Activated CD4-positive, alpha-beta T cell treated with anti-CD3 and anti-CD28 coated beads for 1 hour (primary cell): ENCODE measurements around the gene DOCK8.
"Not testable (repeated sequence)": the region's sequence is repeated elsewhere in the genome, so short reads cannot be mapped to it uniquely, and the experiment has no call there.

Experiments
- DNase-seq: peaks from one replicate; pipeline ENCODE4 v3.0.0-alpha.2; 2020

The DOCK8 gene

DNA sequence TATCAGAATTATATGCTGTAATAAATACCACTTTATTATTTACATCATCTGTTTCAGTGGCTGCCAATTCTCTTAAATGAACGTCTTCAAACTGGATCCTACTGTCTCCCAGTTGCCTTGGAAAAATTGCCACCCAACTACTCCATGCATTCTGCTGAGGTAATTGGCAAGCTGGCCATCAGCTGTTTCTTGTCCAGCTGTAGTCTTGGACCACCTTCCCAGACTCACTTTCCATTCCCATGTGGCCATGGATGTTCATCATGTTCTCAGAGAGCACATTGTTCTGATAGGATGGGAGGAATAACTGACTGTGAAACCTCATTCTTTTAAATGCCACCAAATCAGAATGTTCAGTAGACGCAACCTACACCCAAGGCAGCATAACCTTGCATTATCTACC is 157.5 kb downstream of the DOCK8 start:
- no peak for DNase-seq

DNA sequence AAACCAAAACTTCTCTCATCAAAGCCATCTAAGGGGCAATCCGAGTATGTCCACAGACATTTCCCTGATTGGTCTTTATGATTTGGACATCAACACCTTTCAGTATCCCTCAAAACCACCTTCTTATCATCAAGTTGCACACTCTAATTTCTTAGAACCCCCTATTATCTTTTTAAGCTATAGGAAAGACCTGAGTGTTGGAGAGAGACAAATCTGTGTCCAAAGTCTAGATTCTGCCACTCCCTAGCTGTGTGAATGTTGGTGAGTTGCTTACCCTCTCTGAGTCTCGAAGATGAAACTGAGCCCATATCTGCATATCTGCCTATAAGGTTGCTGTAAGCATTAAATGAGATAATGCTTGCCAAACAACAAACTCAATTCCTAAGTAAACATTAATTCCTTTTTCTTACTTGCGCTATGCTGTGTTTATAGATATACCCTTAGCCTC is 159.1 kb downstream of the DOCK8 start:
- DNase-seq, result no peak

DNA sequence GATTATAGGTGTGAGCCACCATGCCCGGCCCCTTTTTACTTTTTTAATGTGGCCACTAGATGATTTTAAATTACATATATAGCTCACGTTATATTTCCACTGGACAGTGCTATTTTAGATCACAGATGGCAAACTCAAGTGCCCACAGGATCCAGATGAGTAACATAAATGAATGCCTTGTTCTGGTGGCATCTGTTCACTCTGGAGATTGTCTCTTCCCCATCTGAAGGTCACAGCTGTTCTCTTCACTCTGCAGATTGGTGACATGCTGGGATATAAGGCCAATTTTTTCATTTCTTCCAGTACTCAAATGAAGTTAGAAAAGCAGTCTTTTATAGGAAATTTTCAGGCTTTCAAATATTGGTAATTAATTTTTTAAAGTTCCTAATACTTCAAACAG is 160.1 kb downstream of the DOCK8 start:
- DNase-seq, result no peak

DNA sequence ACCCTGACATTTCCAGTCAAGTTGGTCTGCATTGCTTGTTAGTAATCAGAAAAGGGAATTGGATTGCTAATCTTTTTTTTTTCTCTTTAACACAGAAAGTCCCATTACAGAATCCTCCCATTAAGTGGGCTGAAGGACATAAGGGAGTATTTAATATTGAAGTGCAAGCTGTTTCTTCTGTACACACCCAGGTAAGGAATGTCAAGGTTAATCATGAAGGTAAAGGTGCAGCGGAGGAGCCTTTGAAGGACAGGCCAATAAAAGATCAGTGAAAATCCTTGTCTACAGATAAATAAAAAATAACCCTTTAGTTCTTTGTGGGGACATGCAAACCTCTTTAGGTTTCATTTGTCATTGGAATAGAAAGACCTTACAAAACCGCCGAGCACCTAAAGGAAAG is 161.4 kb downstream of the DOCK8 start:
- DNase-seq, result no peak

DNA sequence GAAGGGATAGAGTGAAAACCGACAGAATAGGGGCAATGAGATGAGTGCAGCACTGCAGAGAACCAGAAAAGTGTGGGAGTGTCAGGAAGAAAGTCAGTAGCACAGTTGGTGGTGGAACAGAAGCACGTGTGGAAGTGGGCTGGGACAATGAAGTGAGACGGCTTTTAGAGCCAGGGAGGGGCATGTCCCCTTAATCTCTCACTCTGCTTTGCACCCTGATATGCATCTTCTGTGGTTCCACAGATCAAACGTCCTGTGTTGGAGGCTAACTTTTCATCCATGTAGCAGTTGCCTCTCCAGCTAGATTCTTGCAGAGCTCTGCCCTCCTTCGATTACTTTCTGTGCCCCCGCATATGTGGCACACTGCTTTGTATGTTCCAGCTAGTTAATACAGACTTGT is 163.6 kb downstream of the DOCK8 start:
- no peak for DNase-seq

DNA sequence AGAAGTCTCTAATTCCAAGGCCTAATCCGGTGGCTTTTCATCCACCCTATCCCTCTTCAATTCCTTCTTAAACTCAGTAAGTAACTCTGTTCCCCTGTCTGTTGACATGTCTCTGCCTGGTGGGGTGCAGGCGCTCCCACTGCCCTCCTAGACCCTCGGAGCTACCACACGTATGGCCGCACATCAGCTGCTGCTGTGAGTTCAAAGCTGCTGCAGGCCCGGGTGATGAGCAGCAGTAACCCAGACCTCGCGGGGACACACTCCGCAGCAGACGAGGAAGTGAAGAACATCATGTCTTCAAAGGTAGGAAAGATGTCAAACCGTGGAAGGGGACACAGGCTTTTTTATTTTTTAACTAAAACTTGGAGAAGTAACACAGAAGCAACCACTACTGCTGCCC is 167.7 kb downstream of the DOCK8 start:
- no peak for DNase-seq

DNA sequence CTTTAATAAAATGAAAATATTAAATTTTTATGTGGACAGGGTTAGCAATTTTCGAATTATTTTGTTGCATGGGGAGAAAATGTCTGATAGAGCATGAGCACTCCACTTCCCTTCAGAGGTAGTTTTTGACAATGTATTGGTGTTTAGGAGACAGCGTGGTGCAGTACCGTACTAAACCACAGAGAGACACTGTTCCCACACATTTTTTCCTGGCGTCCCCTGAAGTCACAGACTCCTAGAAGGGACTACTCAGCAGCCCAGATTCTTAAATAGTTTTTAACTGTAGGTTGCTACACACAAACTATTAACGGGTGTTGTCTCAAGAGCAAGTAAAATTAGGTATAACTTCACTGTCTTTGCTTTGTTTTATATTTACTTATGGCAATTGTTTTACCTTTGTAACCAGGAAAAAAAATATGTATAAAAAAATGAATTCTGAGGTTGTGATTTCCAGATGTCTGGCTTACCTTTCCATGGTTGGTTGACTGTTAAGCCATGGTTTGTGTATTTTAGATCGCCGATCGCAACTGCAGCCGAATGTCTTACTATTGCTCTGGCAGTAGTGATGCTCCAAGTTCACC is 171.2 kb downstream of the DOCK8 start:
- no peak for DNase-seq

DNA sequence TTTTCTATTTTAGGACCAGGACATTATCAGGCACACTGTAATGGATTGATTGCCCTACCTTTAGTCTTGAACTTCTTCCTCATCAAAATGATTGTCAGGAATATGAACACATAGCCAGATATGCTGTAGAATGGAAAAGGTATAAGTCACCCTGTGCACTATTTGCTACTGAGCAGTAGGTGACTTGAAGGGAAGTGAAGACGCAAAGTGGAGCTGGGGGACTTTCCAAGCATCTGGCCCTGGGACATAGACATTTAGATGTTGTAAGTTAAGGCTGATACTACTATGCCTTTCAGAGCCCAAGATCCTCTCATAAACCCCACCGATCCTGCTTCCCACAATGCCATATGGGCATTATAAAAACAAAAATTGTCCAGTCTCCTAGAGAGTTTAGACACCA is 174.5 kb downstream of the DOCK8 start:
- no peak for DNase-seq

DNA sequence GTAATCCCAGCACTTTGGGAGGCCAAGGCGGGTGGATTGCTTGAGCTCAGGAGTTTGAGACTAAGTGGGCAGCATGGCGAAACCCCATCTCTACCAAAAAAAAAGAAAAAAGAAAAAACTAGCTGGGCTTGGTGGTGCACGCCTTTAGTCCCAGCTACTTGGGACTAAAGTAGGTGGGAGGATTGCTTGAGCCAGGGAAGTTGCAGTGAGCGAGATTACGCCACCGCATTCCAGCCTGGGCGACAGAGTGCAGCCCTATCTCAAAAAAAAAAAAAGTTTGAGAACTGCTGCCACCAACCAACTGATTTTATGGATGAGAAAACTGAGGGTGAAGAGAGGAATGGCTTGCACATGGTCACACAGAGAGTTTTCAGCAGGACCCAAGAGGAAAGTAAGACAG is 175.1 kb downstream of the DOCK8 start:
- no peak for DNase-seq

DNA sequence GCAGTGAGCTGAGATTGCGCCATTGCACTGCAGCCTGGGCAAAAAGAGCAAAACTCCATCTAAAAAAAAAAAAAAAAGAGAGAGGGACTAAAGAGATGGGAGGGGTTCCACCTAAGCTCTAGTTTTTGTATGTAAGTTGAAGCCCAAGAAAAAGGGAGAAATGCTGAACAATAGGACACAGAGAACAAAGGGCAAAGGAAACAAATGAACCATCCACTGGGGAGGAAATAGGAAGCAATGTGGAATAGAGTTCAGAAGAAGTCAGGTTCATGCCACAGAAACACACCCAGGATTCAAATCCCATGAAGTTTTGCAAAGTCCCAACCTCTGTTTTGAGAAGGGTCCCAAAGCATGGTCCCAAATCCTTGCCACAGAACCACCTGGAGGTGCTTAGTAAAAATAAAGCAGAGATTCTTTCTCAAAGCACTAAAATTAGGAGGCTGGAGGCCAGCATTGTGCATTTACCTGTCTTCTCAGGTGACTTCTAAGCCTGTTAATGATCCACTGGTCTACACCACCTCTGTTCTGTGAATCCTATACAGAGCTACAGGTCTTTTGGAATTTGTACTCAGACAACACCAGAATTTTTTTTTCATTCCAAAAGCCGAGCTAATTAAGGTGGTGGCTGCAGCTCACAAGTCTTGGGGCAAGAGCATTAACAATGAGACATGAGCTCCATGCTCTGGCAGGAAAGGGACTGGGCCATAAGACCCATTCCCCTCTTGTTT is 177.6 kb downstream of the DOCK8 start:
- no peak for DNase-seq

DNA sequence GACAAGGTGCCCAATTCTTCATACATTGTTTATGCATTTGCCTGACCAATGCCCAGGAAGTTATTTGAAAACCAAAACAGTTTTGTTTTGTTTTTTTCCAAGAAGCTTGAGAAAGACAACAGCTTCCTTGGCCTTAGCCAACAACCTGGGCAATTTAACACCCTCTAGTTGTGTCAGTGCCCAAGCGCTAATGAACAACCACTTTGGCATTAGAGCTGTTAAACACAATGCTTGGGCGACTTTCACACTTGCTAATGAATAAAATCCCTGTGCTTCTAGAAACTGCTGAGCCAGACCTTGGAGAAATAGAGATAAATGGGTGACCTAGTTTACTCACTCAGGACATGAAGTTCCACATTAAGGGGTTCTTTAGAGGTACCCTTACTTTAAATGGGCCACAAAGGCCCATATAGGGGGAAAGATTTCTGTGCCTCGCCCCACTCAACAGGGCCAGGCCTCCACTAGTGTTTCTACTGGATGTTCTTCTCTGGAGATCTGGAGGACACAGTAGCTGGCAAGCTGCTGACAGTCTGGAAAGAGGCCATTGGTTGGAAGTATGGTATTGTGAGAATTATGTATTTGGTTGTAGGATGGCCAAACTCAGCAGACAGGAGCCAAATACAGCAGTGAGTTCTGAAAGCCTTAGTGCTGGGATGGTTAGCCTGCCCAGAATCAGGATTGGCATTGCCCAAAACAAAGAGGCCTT is 179.8 kb downstream of the DOCK8 start:
- DNase-seq, result no peak

DNA sequence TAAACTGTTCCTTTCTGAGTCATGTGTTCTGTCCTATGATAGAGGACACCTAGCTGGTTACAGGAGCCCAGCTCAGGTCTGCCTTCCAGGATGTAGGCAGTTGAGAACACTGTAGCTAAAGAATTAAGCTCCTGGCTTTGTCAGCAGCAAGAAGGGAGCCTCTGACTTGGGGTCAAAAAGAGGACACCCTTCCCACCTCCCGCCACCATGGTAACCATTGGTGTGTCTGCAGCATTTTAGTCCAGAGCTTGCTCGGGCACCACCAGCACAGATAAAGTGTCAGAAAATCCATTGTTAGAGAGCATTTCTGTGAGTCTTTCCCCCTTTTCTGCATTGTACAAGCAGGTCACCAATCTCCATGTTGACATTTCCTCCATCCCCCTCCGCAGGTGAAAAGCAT is 181.7 kb downstream of the DOCK8 start:
- no peak for DNase-seq

DNA sequence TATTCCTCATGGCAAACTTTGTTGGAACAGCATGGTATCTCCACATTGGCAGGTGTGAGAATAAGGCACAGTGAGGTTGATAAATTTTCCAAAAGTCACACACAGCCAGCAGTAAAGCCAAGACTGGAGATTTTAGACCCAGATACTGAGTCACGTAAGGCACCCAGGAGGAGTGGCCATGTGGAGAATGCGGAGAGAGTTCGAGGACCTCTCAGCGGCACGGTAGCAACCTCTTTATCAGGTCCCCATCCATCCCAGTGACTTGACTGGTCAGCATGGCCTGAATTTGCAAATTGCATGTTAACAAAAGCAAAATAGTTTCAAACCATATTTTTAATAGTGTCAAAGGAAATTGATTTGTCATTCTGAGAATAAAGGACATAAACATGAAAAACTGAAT is 183.4 kb downstream of the DOCK8 start:
- DNase-seq, result no peak

DNA sequence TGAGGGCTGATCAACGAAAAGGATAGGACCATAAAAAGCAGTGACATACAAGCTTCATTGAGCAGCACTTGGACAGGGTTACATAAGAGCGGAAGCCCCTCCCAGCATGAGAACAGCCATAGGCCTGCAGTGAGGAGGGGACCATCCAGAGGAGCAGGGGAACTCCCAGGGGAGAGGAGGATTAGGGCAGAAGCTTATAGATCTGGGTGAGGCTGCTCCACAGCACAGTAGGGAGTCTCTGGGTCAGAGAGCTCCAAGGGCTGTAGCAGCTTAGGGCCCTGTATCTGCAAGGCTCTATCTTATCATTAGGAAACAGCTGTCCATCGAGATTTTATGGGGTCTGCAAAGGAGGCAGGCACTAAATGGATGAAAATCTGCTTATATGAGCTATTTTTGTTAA is 186.6 kb downstream of the DOCK8 start:
- DNase-seq, result no peak

DNA sequence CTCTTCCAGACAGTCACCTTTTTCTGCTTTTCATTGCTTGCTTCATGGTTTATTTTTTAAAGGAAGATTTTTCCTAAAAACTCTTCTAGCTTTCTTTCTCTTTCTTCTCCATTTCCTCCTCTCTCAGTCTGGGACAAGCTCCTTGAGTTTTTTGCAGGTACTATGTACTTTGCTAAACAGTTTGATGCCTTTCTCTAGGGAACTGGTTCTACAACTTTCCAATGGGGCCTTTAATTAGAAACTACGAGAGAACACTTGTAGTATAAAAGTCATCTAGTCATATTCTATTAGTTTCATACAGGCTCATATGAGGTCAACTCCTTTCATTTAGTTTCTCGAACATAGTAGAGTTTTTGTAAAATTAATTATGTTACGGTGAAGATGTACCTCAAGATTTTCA is 189.6 kb downstream of the DOCK8 start:
- DNase-seq, result no peak

DNA sequence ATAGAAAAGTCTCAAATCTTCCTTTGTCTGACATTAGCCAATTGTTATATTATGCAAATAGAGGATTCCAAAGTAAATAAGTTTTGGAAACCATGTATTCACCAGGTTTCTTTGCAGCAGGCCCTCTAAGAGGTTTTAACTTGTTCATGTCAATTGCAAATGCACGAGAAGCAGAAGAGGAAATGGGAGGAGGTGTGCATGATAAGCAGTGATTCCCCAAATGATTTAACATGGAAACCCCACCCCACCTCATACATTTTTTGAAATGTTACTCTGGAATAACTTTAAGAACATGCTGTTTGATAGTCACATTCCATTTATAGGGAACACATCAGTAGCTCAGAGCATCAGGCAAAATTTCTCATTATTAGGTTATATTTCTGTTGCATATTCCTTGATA is 190.7 kb downstream of the DOCK8 start:
- DNase-seq, result no peak

DNA sequence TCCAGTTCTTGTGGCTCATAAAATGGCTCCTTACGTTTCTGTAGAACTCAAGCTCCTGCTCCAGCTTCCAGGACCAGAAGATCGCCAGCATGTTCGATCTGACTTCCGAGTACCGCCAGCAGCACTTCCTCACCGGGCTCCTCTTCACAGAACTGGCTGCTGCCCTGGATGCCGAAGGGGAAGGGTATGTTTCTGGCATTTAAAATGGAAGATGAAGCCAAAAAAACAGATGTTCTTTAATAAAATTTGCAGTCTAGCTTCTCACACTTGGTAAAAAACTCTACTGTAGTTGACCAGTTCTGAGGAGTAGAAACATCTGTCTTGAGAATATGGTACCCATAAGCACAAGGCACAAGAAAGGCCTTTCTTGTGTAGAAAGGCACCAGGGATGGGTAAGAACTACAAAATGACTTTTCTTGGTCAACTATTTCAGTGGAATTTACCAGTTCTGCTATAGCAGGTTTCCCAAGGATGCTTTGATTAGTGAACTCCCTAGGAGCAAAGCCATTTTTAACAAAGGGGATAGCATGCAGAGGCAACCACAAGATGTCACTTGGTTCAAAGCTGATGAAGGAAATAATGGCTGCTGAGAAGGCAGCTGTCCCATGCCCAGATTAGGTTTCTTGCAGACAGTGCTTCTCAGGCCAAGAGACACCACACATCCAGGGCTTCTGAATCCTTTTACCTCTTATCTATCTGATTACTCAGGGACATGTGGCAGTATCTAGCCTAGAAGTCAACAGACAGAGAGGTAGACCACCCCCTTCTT is 192.4 kb downstream of the DOCK8 start:
- no peak for DNase-seq

DNA sequence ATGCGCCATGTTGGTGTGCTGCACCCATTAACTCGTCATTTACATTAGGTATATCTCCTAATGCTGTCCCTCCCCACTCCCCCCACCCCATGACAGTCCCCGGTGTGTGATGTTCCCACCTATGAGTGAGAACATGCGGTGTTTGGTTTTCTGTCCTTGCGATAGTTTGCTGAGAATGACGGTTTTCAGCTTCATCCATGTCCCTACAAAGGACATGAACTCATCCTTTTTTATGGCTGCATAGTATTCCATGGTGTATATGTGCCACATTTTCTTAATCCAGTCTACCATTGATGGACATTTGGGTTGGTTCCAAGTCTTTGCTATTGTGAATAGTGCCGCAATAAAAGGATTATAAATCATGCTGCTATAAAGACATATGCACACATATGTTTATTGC is 195.0 kb downstream of the DOCK8 start:
- not testable (repeated sequence) for DNase-seq

DNA sequence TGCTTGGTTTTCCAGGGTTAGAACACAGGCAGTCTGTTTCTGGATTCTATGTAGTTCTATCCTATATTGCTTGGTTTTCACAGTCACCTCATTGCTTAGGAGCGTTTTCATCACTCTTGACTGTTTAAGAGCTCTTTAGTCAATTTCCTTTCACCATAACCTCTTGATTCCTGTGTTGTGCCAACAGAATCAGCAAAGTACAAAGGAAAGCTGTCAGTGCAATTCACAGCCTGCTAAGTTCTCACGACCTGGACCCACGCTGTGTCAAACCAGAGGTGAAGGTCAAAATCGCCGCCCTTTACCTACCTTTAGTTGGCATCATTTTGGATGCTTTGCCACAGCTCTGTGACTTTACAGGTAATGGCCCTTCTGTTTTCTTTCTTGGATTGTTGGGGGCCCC is 199.9 kb downstream of the DOCK8 start:
- no peak for DNase-seq

DNA sequence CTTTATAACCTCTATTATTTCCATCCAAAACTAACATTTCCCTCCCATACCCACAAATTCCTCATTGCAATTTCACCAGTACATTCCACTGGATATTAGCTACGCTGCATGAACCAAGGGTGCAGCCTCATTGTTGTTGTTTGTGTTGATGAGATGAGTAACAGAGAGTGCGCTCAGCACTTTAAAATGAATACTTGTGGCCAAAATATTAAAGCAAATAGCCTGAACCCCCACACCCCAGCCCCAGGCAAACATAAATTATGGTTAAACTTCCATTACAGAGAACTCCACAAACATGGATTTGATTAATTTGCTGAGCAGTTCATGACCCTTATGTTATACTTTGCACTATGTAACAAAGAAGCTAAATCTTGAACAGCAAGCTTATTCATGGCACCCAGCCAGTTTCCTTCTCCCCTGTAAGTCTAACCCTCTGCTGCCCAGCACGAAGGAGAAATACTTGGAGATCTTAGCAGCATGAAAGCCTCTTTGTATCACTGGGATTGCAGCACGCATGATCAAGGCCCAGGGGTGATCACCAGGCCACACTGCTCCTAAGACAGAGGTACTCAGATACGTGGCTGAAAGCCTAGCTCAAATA is 205.0 kb downstream of the DOCK8 start:
- DNase-seq, result no peak

DNA sequence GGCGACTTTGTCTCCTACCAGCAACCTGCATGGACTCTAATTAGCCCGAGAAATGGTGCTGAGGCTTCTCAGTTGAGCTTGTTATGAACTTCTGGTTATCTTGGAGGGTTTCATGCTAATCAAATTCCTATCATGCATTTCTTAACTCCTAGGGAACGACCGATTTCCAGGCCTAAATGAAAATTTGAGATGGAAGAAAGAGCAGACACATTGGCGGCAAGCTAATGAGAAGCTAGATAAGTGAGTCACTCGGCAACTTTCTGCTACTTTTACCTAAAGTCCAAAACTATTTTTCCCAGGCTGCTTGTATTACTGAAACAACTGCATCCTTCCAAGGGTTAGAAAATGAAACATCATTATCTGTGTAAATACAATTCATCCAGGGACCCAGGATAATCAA is 207.2 kb downstream of the DOCK8 start:
- no peak for DNase-seq

DNA sequence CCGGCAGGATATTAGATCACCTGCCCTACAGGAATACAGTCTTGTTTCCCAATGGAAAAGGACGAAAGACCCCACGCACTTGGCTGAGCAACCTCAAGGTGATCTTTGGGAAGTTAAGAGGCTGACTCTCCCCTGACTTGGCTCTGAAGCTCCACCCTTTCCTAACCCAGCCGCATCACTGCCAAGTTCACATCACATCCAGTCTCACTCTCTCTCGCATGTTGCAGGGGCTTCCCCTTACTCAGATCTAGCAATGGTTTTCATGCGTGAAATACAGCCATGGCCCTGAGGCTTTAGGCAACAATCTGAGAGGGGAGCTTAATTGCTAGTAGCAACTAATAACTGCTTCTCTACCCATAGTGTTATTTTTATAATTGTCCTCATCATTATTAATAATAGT is 211.6 kb downstream of the DOCK8 start:
- no peak for DNase-seq

DNA sequence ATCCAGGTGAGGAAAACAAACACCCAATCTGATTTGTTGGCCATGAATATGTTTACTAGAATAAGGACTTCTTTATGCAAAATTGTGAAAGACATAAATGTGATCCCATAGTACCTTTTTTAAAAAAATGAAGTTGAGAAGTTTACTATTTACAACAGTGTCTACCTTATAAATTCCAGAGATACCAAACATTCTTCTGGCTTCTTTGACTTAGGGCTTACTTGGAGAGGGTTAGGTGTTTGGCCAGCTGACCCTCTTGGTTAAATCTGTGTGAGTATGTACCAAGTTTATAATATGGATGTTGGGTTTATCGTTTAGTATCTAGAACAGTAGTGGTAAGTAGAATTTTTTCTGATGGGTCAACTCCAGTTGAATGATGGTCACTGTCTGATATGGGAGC is 212.3 kb downstream of the DOCK8 start:
- no peak for DNase-seq
